ENCODE results near the gene LASP1. TPM values are rescaled to one million over a fixed set of nuclear protein-coding genes. Genes with fewer than 3 reads are reported as not detected.

LASP1 gene
- total and polyA plus RNA-seq, 8 donors, result 33.7 to 183 (median 101) TPM

DNA sequence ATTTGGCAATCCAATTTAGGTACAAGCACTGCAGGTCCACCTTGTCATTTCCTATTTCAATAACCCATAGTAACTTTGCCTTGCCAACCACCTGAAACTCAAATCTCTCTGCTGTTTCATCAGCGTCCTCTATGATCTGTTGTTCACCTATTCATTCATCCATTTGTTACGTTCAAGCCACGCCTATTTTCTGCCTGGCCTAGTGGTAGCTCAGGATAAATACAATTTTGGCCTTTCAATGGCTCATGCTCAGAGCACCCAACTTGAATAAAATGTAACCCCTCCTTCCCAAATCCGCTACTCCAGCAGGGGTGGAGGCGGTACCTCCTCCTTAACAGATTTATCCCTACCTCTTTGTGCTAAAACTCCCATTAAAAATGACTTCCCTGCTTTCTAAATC lies 100.9 kb downstream of the LASP1 start:
- TF ChIP-seq POLR2A (IDR thresholded peaks at IDR 0.05) (no peak), EP300 (IDR thresholded peaks at IDR 0.05) (no peak), POLR2AphosphoS5 (IDR thresholded peaks at IDR 0.05) (no peak)
- TF ChIP-seq, protein P1, sequence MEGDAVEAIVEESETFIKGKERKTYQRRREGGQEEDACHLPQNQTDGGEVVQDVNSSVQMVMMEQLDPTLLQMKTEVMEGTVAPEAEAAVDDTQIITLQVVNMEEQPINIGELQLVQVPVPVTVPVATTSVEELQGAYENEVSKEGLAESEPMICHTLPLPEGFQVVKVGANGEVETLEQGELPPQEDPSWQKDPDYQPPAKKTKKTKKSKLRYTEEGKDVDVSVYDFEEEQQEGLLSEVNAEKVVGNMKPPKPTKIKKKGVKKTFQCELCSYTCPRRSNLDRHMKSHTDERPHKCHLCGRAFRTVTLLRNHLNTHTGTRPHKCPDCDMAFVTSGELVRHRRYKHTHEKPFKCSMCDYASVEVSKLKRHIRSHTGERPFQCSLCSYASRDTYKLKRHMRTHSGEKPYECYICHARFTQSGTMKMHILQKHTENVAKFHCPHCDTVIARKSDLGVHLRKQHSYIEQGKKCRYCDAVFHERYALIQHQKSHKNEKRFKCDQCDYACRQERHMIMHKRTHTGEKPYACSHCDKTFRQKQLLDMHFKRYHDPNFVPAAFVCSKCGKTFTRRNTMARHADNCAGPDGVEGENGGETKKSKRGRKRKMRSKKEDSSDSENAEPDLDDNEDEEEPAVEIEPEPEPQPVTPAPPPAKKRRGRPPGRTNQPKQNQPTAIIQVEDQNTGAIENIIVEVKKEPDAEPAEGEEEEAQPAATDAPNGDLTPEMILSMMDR (IDR thresholded peaks at IDR 0.05), result no peak
- intact Hi-C loops (cut with DNase I; ENCODE audit: low total_unique reads), result no loop called here
- Histone ChIP-seq H3K9me3 (no peaks in the 10 kb centered on the region), H3K27ac (no peak overlapping the region), H3K36me3 (no peaks in the 10 kb centered on the region), H3K27me3 (no peaks in the 10 kb centered on the region), H3K4me1 (peaks cover 0 to 7% (median 2%) of the 10 kb centered on the region in 4 donors), H3K4me3 (no peak overlapping the region)
- DNase-seq, result no peak
- 71 to 81% (median 76%) methylated on average over 5 of the region's 5 CpGs for WGBS, 5 donors

Small RNAs within 50 kb of the gene (small RNA-seq; reads per million reads assigned to genes)
- gene MIR4727 (0 to 0.15 (median 0.03) reads per million in 4 donors), gene MIR6779 (0 reads per million in 4 donors), gene SNORA21 (0 reads per million in 4 donors), gene SNORA21B (0 reads per million in 4 donors)

Other genes starting within 250 kb of the LASP1 start
- gene EPOP, start 195.1 kb upstream of the LASP1 start, total RNA-seq, result under 1 TPM in 4 of 5 donors, not detected in 1; under 0.01 to 0.72 (median 0.57) TPM
- gene EPOP, start 195.1 kb upstream of the LASP1 start, polyA plus RNA-seq, result 1 to 10 TPM in 2 of 3 donors, under 1 TPM in 1; 0.61 to 1.5 (median 1.1) TPM
- 100 to 1,000 TPM in 2 of 5 donors, 10 to 100 TPM in 3; 33.4 to 312 (median 81.7) TPM for gene MLLT6, start 164.8 kb upstream of the LASP1 start, total RNA-seq
- 10 to 100 TPM; 26.0 to 36.0 (median 30.8) TPM for gene MLLT6, start 164.8 kb upstream of the LASP1 start, polyA plus RNA-seq
- 10 to 100 TPM in 2 of 5 donors, 1 to 10 TPM in 3; 4.0 to 56.5 (median 7.0) TPM for gene CISD3, start 139.7 kb upstream of the LASP1 start, total RNA-seq
- gene CISD3, start 139.7 kb upstream of the LASP1 start, polyA plus RNA-seq, result 10 to 100 TPM; 63.4 to 79.9 (median 76.5) TPM
- 10 to 100 TPM in 2 of 5 donors, 1 to 10 TPM in 3; 5.8 to 31.9 (median 6.8) TPM for gene PCGF2, start 121.7 kb upstream of the LASP1 start, total RNA-seq
- gene PCGF2, start 121.7 kb upstream of the LASP1 start, polyA plus RNA-seq, result 10 to 100 TPM; 34.3 to 62.8 (median 44.1) TPM
- 100 to 1,000 TPM in 4 of 5 donors, 10 to 100 TPM in 1; 29.0 to 265 (median 133) TPM for gene PSMB3, start 117.3 kb upstream of the LASP1 start, total RNA-seq
- gene PSMB3, start 117.3 kb upstream of the LASP1 start, polyA plus RNA-seq, result 100 to 1,000 TPM; 212 to 281 (median 252) TPM
- 10 to 100 TPM; 23.1 to 99.2 (median 24.3) TPM for gene PIP4K2B, start 70.5 kb upstream of the LASP1 start, total RNA-seq
- 10 to 100 TPM in 2 of 3 donors, 1 to 10 TPM in 1; 9.9 to 13.6 (median 11.8) TPM for gene PIP4K2B, start 70.5 kb upstream of the LASP1 start, polyA plus RNA-seq
- 100 to 1,000 TPM in 1 of 5 donors, 10 to 100 TPM in 4; 19.6 to 146 (median 48.7) TPM for gene CWC25, start 44.7 kb upstream of the LASP1 start, total RNA-seq
- 10 to 100 TPM in 2 of 3 donors, 1 to 10 TPM in 1; 5.9 to 38.8 (median 17.1) TPM for gene CWC25, start 44.7 kb upstream of the LASP1 start, polyA plus RNA-seq
- gene RPL23, start 16.3 kb upstream of the LASP1 start, total RNA-seq, result 1,000 to 10,000 TPM in 1 of 5 donors, 100 to 1,000 TPM in 3, 10 to 100 TPM in 1; 89.8 to 1,949 (median 982) TPM
- gene RPL23, start 16.3 kb upstream of the LASP1 start, polyA plus RNA-seq, result 1,000 to 10,000 TPM; 3,318 to 3,359 (median 3,354) TPM
- not detected for gene FBXO47, start 97.3 kb downstream of the LASP1 start, total RNA-seq
- not detected for gene FBXO47, start 97.3 kb downstream of the LASP1 start, polyA plus RNA-seq